Measurements from ENCODE around the gene ZC3H12D.

Gene ZC3H12D

GRCh38 chr6:149459761-149460160, 25.1 kb downstream of the ZC3H12D start:
- no peak for DNase-seq

GRCh38 chr6:149458806-149459205, 26.0 kb downstream of the ZC3H12D start:
- DNase-seq, result no peak

GRCh38 chr6:149458196-149458595, 26.6 kb downstream of the ZC3H12D start:
- no peak for DNase-seq

- DNase-seq, result no peak
Observed at GRCh38 chr6:149457316-149457884, 27.4 kb downstream of the ZC3H12D start.

GRCh38 chr6:149456311-149457021, 28.3 kb downstream of the ZC3H12D start:
- DNase-seq, result no peak

- no peak for DNase-seq
Observed at GRCh38 chr6:149455031-149455732, 29.6 kb downstream of the ZC3H12D start.

- DNase-seq, result peak in 49 of 51 donors; percentile 22 to 93 (median 75)
Observed at GRCh38 chr6:149454346-149454848, 30.4 kb downstream of the ZC3H12D start.

- DNase-seq, result no peak
Observed at GRCh38 chr6:149453597-149454345, 31.0 kb downstream of the ZC3H12D start.

GRCh38 chr6:149452037-149452939, 32.5 kb downstream of the ZC3H12D start:
- no peak for DNase-seq

GRCh38 chr6:149451376-149452036, 33.3 kb downstream of the ZC3H12D start:
- peak in 9 of 51 donors; percentile 7 to 33 (median 23) for DNase-seq

GRCh38 chr6:149450679-149451375, 34.0 kb downstream of the ZC3H12D start:
- DNase-seq, result peak in 26 of 51 donors; percentile 9 to 53 (median 31)

- DNase-seq, result no peak
Observed at GRCh38 chr6:149449831-149450678, 34.8 kb downstream of the ZC3H12D start.

- DNase-seq, result no peak
Observed at GRCh38 chr6:149448821-149449453, 35.9 kb downstream of the ZC3H12D start.

GRCh38 chr6:149446791-149447376, 37.9 kb downstream of the ZC3H12D start:
- DNase-seq, result no peak

- DNase-seq, result no peak
Observed at GRCh38 chr6:149445573-149445972, 39.2 kb downstream of the ZC3H12D start.

- DNase-seq, result no peak
Observed at GRCh38 chr6:149445095-149445466, 39.7 kb downstream of the ZC3H12D start.

GRCh38 chr6:149444360-149445094, 40.3 kb downstream of the ZC3H12D start:
- DNase-seq, result peak in 1 of 51 donors; percentile 18

Measured in hypothalamus (tissue), 51 donors.